ENCODE results near the gene NDUFB10.

GRCh38 chr16:1989209-1990100 is 30.1 kb downstream of the NDUFB10 start, which contains the start of gene SYNGR3:
- TF ChIP-seq ZNF274 (IDR thresholded peaks at IDR 0.05; ENCODE audit: low read depth, low read length) (no peak), YY1 (IDR thresholded peaks at IDR 0.05; ENCODE audit: insufficient read depth, insufficient read length) (no peak)

All from NT2/D1 (cell line).